Activated CD4-positive, alpha-beta T cell treated with anti-CD3 and anti-CD28 coated beads for 4 hours (primary cell): ENCODE measurements around the gene SYCE3.
"Not testable (repeated sequence)": the region's sequence is repeated elsewhere in the genome, so short reads cannot be mapped to it uniquely, and the experiment has no call there.

Source experiments
- DNase-seq, 2 donors: peaks; one replicate each; pipeline ENCODE4 v3.0.0-alpha.2; 2020

Gene SYCE3

GRCh38 chr22:50562523-50563412, at the start of gene SYCE3:
Gene SYCE3 (minus strand): TSS chr22:50562919. CDS start chr22:50556405, 6,514 bp downstream.
- DNase-seq, result peak; percentile 97 to 98

- DNase-seq, result no peak
Measured at GRCh38 chr22:50612168-50612527, 49.4 kb upstream of the SYCE3 start.

- DNase-seq, result no peak
Measured at GRCh38 chr22:50611341-50612060, 48.8 kb upstream of the SYCE3 start.

- DNase-seq, result no peak
Measured at GRCh38 chr22:50610581-50610980, 47.9 kb upstream of the SYCE3 start.

- DNase-seq, result no peak
Measured at GRCh38 chr22:50610041-50610451, 47.3 kb upstream of the SYCE3 start.

- DNase-seq, result no peak
Measured at GRCh38 chr22:50609599-50609998, 46.9 kb upstream of the SYCE3 start.

- DNase-seq, result no peak
Measured at GRCh38 chr22:50608996-50609395, 46.3 kb upstream of the SYCE3 start.

- not testable (repeated sequence) for DNase-seq
Measured at GRCh38 chr22:50608058-50608840, 45.5 kb upstream of the SYCE3 start.

GRCh38 chr22:50607659-50608020, 44.9 kb upstream of the SYCE3 start:
- DNase-seq, result no peak

- no peak for DNase-seq
Measured at GRCh38 chr22:50606946-50607658, 44.4 kb upstream of the SYCE3 start.

- no peak for DNase-seq
Measured at GRCh38 chr22:50606165-50606945, 43.6 kb upstream of the SYCE3 start.

- DNase-seq, result no peak
Measured at GRCh38 chr22:50605613-50606074, 42.9 kb upstream of the SYCE3 start.

- no peak for DNase-seq
Measured at GRCh38 chr22:50605002-50605612, 42.4 kb upstream of the SYCE3 start.

- DNase-seq, result no peak
Measured at GRCh38 chr22:50604256-50605001, 41.7 kb upstream of the SYCE3 start.

- no peak for DNase-seq
Measured at GRCh38 chr22:50603511-50604255, 41.0 kb upstream of the SYCE3 start.

GRCh38 chr22:50602338-50602700, 39.6 kb upstream of the SYCE3 start:
- DNase-seq, result no peak

GRCh38 chr22:50601669-50602337, 39.1 kb upstream of the SYCE3 start:
- no peak for DNase-seq

GRCh38 chr22:50600967-50601668, 38.4 kb upstream of the SYCE3 start:
- no peak for DNase-seq

GRCh38 chr22:50600538-50600937, 37.8 kb upstream of the SYCE3 start, which contains the start of gene MAPK8IP2:
Gene MAPK8IP2 (plus strand): TSS chr22:50600793. CDS start chr22:50600819, 26 bp downstream.
- DNase-seq, result no peak
